ENCODE measurements around the gene IFT74.

DNA sequence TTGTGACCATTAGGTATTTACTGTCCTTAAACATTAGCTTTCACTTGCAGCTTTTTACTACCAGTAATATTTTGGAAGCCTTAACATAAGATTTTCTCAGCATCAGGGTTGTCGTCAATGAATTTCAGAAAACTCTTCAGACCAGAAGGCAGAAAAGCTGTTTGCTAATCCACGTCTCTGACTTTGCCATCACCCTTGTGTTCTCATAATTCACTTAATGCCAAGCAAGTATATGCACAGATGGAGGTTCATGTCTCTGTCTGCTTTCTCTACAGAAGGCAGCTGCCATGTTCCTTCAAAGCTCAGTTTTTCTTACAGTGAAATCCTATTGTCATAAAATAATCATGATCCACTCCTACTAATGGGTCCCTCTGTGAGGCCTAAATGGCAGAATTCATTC lies 87.0 kb downstream of the IFT74 start:
- TF ChIP-seq, protein P1, sequence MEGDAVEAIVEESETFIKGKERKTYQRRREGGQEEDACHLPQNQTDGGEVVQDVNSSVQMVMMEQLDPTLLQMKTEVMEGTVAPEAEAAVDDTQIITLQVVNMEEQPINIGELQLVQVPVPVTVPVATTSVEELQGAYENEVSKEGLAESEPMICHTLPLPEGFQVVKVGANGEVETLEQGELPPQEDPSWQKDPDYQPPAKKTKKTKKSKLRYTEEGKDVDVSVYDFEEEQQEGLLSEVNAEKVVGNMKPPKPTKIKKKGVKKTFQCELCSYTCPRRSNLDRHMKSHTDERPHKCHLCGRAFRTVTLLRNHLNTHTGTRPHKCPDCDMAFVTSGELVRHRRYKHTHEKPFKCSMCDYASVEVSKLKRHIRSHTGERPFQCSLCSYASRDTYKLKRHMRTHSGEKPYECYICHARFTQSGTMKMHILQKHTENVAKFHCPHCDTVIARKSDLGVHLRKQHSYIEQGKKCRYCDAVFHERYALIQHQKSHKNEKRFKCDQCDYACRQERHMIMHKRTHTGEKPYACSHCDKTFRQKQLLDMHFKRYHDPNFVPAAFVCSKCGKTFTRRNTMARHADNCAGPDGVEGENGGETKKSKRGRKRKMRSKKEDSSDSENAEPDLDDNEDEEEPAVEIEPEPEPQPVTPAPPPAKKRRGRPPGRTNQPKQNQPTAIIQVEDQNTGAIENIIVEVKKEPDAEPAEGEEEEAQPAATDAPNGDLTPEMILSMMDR (IDR thresholded peaks at IDR 0.05), result no peak
- TF ChIP-seq POLR2AphosphoS5 (IDR thresholded peaks at IDR 0.05; ENCODE audit: low read depth, low read length), result no peak
